Gastroesophageal sphincter (tissue), 3 donors: Measurements from ENCODE around the gene NUF2.

ENCODE experiments used
- EP300 ChIP-seq: sonication (generic); formaldehyde crosslinking; IDR thresholded peaks from one replicate; pipeline ENCODE4 v1.6.1; 2017; ENCODE audit warnings: antibody characterized with exemption, mild to moderate bottlenecking
- POLR2AphosphoS5 ChIP-seq: sonication (generic); formaldehyde crosslinking; IDR thresholded peaks from one replicate; pipeline ENCODE4 v1.6.1; 2017; ENCODE audit warnings: antibody characterized with exemption
- TF ChIP-seq, protein P1 (sequence below), 4 experiments: fragments of 200-600 bp in 2 of 4; fragments of 450-650 bp in 2 of 4; sonication (generic) in 1 of 4; IDR thresholded peaks; one replicate each; pipeline ENCODE4 v1.5.1; 2017 to 2019; ENCODE audit warnings: antibody characterized with exemption in 4 of 4, mild to moderate bottlenecking in 2 of 4, moderate library complexity in 2 of 4

DNA sequence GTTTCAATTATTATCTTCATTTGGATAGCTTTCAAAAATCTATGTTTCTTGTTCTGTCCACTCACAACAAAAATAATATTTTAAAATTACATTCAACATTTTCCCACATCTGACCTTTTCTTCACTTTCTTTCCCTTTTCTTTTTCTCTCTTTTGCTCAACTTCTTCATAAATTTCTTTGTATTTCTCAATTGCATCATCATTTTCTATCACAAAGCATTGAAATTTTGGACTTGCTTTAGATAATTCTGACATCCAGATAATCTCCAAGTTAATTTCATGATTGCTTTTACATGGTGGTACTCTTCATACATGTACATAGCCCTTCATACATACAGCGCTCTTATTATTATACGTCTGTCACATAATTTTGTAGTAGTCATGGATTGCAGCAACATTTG lies 30.2 kb downstream of the NUF2 start:
- no peak for TF ChIP-seq POLR2AphosphoS5
- TF ChIP-seq, protein P1, sequence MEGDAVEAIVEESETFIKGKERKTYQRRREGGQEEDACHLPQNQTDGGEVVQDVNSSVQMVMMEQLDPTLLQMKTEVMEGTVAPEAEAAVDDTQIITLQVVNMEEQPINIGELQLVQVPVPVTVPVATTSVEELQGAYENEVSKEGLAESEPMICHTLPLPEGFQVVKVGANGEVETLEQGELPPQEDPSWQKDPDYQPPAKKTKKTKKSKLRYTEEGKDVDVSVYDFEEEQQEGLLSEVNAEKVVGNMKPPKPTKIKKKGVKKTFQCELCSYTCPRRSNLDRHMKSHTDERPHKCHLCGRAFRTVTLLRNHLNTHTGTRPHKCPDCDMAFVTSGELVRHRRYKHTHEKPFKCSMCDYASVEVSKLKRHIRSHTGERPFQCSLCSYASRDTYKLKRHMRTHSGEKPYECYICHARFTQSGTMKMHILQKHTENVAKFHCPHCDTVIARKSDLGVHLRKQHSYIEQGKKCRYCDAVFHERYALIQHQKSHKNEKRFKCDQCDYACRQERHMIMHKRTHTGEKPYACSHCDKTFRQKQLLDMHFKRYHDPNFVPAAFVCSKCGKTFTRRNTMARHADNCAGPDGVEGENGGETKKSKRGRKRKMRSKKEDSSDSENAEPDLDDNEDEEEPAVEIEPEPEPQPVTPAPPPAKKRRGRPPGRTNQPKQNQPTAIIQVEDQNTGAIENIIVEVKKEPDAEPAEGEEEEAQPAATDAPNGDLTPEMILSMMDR (IDR thresholded peaks at IDR 0.05), result no peak
- no peak for TF ChIP-seq EP300
